HG03039 (cell line): ENCODE measurements around the gene RNF126.

Source experiments
- ATAC-seq: cut with Tn5 transposase; IDR thresholded peaks from one replicate; pipeline ENCODE4 v1.9.1; 2021; ENCODE audit warnings: mild to moderate bottlenecking, moderate library complexity; ENCODE audit not compliant: unreplicated experiment

RNF126 gene

DNA sequence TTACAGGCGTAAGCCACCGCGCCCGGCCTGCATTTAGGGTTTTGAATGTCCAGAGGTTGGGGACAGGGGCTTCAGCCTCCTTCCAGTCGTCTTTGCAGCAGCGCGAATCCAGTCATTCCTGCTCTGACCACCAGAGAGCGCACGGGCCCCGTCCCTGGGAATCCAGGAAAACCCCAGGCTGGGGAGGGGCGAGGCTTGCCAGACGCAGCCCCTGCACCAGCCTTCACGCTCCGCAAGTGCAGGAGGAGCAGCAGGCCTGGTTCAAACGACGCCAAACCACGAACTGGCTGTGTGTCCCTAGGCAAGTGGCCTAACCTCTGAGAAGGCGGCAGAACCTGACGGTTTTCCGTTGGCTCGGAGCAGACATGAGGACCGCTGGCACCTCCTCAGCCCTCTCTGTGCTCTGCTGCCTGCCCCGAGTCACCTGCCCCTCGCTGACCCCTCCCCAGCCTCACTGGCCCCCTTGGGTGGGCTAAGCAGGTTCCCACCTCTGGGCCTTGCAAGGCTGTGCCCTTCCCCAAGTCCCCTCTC is 2.0 kb upstream of the RNF126 start:
- no peak for ATAC-seq

DNA sequence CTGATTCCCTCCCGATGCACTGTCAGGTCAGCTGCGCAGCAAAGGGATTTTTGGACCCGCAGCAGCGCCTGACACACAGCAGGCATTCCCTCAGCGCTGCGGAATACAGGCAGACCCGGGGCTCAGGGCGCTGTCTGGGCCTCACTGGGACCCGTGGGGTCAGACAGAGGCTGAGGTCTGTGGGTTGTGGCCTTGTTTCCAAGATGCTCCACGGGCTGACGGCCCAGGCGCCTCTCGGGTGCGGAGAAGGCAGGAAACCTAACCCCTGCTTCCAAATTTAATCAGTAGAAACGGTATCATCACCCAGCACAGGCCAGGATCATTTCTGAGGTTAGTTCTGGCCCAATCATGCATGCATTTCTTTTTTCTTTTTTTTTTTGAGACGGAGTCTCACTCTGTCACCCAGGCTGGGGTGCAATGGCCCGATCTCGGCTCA is 686 bp upstream of the RNF126 start:
- no peak for ATAC-seq

DNA sequence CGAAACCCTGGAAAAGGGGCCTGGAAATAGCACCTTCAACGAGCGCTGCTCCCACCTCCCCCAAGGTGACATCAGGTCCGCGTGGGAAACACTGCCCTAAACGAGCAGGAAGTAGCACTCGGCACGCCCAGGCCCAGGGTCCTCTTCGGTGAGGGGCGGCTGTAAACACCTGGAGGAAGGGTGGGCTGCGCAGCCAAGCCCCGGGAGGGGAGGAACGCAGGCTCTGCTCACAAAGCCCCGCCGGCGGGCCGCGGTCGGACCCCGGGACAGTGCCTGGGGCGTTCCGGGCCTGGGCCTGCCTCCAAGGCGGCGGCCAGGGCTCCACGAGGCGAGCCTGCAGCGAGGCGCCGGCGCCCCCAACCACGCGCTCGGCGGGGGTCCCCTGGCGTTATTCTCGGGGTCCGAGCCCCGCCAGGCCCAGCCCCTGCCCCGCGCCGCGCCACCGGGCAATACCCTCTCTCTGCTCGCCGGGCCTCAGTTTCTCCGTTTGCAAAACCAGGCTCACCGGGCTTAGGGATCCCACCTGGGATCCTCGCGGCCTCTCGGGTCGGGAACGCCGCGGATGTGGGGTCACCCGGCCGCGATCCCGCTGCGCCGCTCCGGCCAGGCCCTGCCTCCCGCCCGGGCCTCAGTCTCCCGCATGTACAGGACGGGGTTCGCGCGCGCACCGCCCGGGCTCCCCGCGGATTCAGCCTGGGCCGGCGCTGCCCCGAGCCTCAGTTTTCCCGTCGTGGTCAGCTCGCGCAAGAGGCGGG is 630 bp downstream of the RNF126 start:
- ATAC-seq, result peak; percentile 13

- no peak for ATAC-seq
These were observed 1.4 kb downstream of the RNF126 start for GRCh38 chr19:661427-662196.

DNA sequence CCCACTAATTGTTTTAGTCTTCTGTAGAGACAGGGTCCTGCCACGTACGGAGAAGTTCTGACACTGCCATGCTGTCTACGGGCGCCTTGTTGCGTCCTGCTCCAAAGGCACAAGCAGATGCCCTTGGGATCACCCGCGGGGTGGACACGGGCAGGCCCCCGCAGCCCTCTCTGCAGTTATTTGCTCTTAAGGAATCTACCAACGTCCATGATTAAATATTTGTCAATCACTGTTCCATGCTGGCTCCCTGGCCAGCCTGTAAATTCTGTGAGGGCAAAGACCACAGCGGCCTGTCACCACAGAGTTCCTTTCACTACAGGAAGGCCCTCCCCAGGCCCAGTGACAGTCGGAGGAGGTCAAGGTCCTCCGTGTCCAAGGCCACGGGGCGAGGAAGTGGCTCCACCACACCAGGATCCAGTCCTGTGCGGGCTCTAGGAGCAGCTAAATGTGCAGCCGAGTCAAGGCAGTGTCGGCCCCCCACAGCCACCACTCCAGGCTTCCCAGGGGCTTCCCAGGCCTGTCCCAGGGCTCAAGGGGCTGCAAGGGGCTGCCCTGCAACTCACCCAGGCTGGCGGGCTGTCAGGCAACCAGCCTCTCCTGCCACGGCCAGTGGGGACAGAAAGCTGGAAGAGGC is 2.1 kb downstream of the RNF126 start:
- no peak for ATAC-seq

GRCh38 chr19:658916-659839 is 3.8 kb downstream of the RNF126 start:
- ATAC-seq, result no peak

DNA sequence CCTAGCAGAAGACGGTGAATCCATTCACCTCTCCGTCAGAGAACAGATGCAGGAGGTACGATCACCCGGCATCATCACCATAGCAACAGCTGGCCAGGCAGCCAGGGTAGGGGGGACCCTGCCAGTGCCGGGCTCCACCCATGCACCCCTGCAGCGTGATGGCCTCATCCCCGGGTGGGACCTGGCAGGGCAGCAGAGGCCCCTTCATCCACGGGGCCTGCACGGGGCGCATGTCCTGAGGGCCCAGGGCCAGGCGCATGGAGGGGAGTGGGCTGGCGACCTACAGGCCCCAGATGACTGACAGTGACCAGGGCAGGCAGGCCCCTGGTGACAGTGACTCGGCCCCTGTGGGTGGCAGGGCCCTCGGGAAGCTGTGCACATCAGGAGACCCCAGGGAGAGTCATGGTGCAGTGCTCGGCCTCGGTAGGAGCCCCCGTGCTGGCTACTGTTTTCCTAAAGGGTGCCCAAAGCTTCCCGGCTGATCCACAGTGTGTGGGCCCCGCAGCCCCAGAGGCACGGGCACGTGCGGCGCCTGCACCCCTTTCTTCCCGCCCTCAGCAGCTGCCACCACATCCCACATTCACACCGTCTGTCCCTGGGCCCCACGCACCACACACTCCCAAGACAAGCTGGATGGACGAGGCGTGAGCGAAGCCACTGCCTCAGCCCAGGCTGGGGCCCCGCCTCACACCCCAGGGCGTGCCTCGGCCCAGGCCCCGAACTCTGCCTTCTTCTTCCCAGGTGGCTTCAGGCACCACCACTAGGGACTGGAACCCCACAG is 4.8 kb downstream of the RNF126 start:
- no peak for ATAC-seq

DNA sequence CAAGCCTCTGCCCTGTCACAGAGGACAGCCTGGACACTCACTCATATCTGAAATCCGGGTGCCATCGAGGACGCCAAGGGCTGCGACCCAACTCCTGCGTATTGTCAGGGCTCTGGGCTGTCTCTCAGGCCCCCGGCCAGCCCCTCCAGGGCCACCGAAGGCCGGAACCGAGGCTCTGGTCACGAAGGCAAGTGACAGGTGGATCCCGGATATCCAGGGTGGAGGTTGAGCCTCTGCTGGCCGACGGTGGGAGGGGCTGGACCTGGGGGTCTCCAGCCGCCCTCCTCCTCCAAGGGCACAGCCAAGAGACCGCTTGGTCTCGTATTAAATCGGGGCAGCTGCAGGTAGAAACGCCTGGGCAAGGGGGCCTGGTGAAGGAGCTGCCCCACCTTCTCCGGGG is 5.4 kb downstream of the RNF126 start:
- ATAC-seq, result no peak

DNA sequence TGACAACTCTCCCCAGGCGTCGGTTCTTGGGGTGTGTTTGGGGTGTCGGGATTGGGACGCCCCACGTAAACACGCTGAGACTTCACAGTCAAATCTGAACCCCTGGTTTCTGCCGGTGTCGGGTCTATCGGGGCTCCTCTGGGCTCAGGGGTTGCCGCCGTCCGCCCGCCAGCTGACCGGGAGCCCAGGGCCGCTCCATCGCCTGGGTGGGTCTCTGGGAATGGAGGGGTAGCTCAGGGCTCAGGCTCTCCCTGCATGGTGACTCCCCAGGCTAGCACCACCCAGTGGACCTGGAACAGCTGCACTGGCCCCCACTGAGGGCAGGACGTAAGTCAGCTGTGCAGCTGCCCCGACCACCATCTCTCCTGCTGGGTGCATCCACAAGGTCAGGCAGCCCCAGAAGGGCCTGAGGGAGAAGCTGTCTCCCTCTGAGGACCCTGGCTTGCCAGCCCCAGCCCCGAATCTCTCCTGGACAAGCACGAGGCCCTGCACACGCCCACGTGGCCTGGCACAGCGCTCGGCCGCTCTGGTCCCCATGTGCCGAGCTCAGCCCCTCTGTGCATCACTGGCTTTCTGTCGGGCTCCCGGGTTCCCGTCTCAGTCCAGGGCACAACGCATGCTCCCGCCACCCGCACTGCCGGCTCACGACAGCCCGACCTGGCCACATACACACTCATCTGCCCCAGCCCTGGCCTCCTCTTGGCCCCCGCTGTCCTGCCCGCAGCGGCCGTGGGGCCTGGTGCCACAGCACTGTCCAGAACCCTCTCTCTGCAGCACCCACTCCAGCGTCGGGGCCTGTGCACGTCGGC is 6.1 kb downstream of the RNF126 start:
- no peak for ATAC-seq

DNA sequence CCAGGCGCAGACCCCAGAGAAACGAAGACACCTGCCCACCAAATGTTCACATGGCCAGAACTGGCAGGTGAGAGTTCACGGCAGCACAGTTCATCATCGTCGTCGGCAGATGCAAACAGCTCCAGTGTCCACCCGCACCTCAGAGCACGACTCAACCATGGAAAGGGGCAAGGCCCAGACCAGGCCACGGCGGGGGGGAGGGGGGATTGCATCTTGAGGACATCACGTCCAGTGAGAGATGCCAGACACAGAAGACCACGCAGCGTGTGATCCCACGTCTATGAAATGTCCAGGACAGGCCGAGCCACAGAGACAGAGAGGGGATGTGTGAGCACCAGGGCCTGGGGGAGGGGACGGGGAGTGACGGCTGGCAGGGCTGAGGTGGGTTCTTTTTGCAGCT is 7.3 kb downstream of the RNF126 start:
- no peak for ATAC-seq

- no peak for ATAC-seq
These were observed 9.6 kb downstream of the RNF126 start for GRCh38 chr19:653425-653824.

- no peak for ATAC-seq
These were observed 10.3 kb downstream of the RNF126 start for GRCh38 chr19:652467-653389.

- ATAC-seq, result no peak
These were observed 11.0 kb downstream of the RNF126 start for GRCh38 chr19:651991-652390.

GRCh38 chr19:651114-651818 is 11.7 kb downstream of the RNF126 start:
- no peak for ATAC-seq

- ATAC-seq, result no peak
These were observed 12.9 kb downstream of the RNF126 start for GRCh38 chr19:650121-650520.

DNA sequence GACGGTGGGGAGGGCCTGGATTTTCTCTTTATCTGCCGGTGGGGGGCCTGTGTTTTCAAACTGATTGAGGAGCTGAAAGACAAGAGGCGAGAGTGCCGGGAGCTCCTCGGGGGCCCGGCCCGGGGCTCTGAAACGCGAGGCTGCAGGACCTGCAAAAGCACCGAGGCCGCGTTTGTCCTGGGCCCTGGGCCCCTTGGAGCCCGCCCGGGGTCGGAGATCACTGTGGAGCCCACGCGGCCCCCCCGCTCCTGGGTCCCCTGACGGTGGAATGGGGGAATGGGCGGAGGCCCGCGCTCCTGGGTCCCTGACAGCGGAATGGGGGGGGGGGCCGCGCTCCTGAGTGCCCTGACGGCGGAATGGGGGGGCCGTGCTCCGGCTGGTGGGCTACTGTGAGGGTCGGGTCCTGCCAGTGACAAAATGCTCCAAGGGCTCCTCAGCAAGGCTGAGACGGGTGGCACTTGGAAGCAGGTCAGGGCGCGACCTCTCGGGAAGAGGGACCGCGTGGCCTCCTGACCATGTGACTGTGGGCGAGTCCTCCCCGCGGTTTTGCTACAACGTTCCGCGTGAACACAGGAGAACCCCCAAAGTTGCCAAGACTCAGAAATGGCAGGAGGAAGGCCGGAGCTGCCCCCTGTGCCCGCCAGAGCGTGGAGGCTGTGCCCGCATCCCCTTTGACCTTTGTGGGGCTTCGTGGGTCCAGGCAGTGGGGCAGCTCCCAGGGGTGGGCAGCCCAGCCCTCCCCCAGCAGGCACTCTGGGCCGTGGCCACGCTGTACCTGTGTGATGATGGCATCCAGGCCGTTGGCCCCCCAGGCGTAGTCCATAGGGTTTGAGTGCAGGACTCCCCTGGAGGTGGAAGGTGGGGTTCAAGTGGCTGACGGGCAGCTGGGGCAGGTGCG is 13.9 kb downstream of the RNF126 start:
- ATAC-seq, result no peak
